ENCODE results near the gene PDX1. TPM values are rescaled to one million over a fixed set of nuclear protein-coding genes. Genes with fewer than 3 reads are reported as not detected.

PDX1 gene
- polyA plus RNA-seq: not detected in 2 replicates

DNA sequence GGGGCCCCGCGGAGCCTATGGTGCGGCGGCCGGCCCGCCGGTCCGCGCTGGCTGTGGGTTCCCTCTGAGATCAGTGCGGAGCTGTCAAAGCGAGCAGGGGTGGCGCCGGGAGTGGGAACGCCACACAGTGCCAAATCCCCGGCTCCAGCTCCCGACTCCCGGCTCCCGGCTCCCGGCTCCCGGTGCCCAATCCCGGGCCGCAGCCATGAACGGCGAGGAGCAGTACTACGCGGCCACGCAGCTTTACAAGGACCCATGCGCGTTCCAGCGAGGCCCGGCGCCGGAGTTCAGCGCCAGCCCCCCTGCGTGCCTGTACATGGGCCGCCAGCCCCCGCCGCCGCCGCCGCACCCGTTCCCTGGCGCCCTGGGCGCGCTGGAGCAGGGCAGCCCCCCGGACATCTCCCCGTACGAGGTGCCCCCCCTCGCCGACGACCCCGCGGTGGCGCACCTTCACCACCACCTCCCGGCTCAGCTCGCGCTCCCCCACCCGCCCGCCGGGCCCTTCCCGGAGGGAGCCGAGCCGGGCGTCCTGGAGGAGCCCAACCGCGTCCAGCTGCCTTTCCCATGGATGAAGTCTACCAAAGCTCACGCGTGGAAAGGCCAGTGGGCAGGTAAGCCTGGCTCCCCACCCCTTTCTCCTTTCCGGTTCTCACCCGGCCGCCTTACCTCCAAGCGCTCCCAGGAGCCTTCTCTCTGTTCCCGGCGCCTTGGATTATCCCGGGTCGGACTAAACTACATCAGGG lies at the start of gene PDX1:
PDX1 (plus strand) TSS at position 67 of the 743 bp plus-strand sequence; CDS start at position 206, 139 bp downstream.

DNA sequence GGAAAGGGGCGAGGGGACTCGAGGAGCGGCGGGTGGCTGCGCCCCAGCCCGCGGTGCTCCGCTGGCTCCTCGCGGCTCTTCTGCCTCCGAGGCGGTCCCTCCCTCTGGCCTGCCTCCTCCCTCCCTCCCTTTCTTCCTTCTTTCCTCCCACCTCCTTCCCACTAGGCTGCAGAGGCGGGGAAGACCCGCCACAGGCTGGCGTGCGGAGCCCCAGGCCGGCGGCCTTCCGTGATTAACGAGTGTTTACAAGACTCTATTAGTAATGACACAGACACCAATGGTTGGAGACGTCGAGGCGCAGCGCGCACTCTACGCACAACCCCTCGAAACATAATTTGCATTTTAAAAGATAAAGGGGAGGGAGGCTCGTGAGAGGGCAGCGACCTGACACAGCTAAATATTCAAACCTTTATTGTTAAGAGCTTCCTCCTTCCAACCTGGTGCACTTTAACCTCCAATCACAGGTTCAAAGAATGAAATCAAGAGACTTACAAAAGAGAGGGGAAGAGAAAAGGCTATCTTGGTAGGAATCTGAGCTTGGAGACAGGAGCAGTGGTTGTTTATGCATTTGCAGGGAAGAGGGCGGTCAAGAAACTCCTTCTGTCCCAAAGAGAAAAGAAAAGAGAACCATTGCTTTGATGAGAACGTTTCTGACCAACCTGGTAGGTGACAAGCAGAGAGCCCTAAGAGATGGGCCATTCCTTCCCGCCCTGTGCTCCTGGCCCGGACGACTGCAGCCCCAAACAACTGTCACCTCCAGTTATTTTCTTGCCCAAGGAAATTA lies 49.5 kb downstream of the PDX1 start, which contains the start of gene CDX2:
CDX2 (minus strand) TSS at position 234 of the 784 bp plus-strand sequence. CDS start 309 bp downstream, outside the sequence.

Other genes with a start within 250 kb of the PDX1 start
- not detected in 2 replicates for gene GSX1, start 127.5 kb upstream of the PDX1 start, polyA plus RNA-seq
- not detected in 2 replicates for gene CDX2, start 49.3 kb downstream of the PDX1 start, polyA plus RNA-seq
- gene URAD, start 68.7 kb downstream of the PDX1 start, polyA plus RNA-seq: not detected in 2 replicates
- not detected in 2 replicates for gene FLT3, start 180.6 kb downstream of the PDX1 start, polyA plus RNA-seq
- gene PAN3, start 218.5 kb downstream of the PDX1 start, polyA plus RNA-seq: 9.3 and 11.6 TPM in 2 replicates